Gastrocnemius medialis (tissue), 4 donors: ENCODE measurements around the gene JADE2. TPM values are rescaled to one million over a fixed set of nuclear protein-coding genes. Genes with fewer than 3 reads are reported as not detected.

ENCODE experiments used
- ATAC-seq, 2 donors: fragments of 150-250 bp; one replicate each; pipeline ENCODE4 v1.9.1; 2016
- DNase-seq, 2 donors: peaks; one replicate each; pipeline ENCODE4 v3.0.0-alpha.2; 2019
- H3K27ac ChIP-seq, 4 donors: fragments of 200-600 bp; sonication (generic); 1 replicate in 1 of 4; 2 replicates in 3 of 4; pipeline ENCODE4 v1.5.1; 2016 to 2018; ENCODE audit warnings: mild to moderate bottlenecking in 2 of 4, moderate library complexity in 1 of 4
- H3K27me3 ChIP-seq, 3 donors: fragments of 200-600 bp; sonication (generic) in 2 of 3; 1 replicate in 1 of 3; 2 replicates in 2 of 3; pipeline versions ENCODE4 v1.5.1 to v1.6.0; 2016 to 2019; ENCODE audit warnings: mild to moderate bottlenecking in 1 of 3, moderate library complexity in 1 of 3
- H3K36me3 ChIP-seq, 2 donors: fragments of 200-600 bp; sonication (generic) in 1 of 2; one replicate each; pipeline ENCODE4 v1.5.1; 2017 to 2018
- H3K4me1 ChIP-seq, 2 donors: fragments of 200-600 bp; sonication (generic) in 1 of 2; one replicate each; pipeline ENCODE4 v1.5.1; 2016 to 2017; ENCODE audit warnings: mild to moderate bottlenecking in 2 of 2
- H3K4me3 ChIP-seq, 4 donors: fragments of 200-600 bp; sonication (generic) in 3 of 4; 1 replicate in 1 of 4; 2 replicates in 3 of 4; pipeline ENCODE4 v1.5.1; 2016 to 2019; ENCODE audit warnings: mild to moderate bottlenecking in 2 of 4
- H3K9me3 ChIP-seq, 3 donors: fragments of 200-600 bp; sonication (generic) in 2 of 3; 1 replicate in 1 of 3; 2 replicates in 2 of 3; pipeline ENCODE4 v1.5.1; 2016 to 2019
- CTCF ChIP-seq, 5 experiments: fragments of 450-650 bp in 3 of 5; fragments of 200-600 bp in 2 of 5; sonication (generic) in 2 of 5; IDR thresholded peaks in 4 of 5; conservative IDR thresholded peaks in 1 of 5; 1 replicate in 4 of 5; 2 replicates in 1 of 5; pipeline ENCODE4 v1.5.1; 2016 to 2019; ENCODE audit warnings: antibody characterized with exemption in 5 of 5, mild to moderate bottlenecking in 3 of 5, moderate library complexity in 3 of 5
- POLR2A ChIP-seq, 2 donors: fragments of 450-650 bp; IDR thresholded peaks; one replicate each; pipeline ENCODE4 v1.6.1; 2017; ENCODE audit warnings: antibody characterized with exemption in 2 of 2, mild to moderate bottlenecking in 2 of 2, moderate library complexity in 2 of 2
- in situ Hi-C, 4 donors: fragments of 200-750 bp; cut with MboI; loops; one replicate each; pipeline versions ENCODE4 v1.15.0 to v1.8.0; 2017; ENCODE audit warnings: low sequenced_read_pairs in 4 of 4
- intact Hi-C: fragments of 100-400 bp; cut with DNase I; formaldehyde crosslinking; loops from one replicate; pipeline ENCODE4 v1.15.1; 2023; ENCODE audit warnings: low total_unique reads
- total RNA-seq, 4 donors: library from RNA; depleted of rRNA; stranded (reverse); fragments of >200 nt; gene quantifications; one replicate each; pipeline versions ENCODE4 v1.1.0 to v1.2.3, GENCODE V29; 2016

The JADE2 gene
- total RNA-seq, 4 donors from 2014 or later = 17.3 to 44.5 (median 19.8) TPM

- Histone ChIP-seq H3K4me1 (peaks cover 32 to 43% of the 10 kb centered on the region in 2 donors), H3K27me3 (no peaks in the 10 kb centered on the region), H3K27ac (peak overlapping the region; percentile 51 to 80 (median 74)), H3K9me3 (no peaks in the 10 kb centered on the region), H3K4me3 (no peak overlapping the region), H3K36me3 (peaks cover 0 to 17% of the 10 kb centered on the region in 2 donors)
- ATAC-seq = no peak
- in situ Hi-C loops = loop anchor here (5.0 to 25.0 kb wide), 4 partner anchors 55 to 395 kb away; partner anchors contain the start of genes SKP1 (in 3 of the 4), JADE2 (in 1 of the 4) and UBE2B (in 1 of the 4)
- TF ChIP-seq CTCF (IDR thresholded peaks at IDR 0.05 in 4 of 5, conservative IDR thresholded peaks at IDR 0.05 in 1 of 5) = no peak
- no peak for TF ChIP-seq POLR2A (IDR thresholded peaks at IDR 0.05)
- intact Hi-C loops = loop anchor here (5.0 kb wide), 3 partner anchors 145 to 405 kb away; partner anchors contain the start of genes CDKN2AIPNL and SKP1
- peak in 1 of 2 donors; percentile 8 for DNase-seq
Observed at GRCh38 chr5:134582281-134582680, 56.8 kb downstream of the JADE2 start.

GRCh38 chr5:134582941-134583340 lies 57.5 kb downstream of the JADE2 start:
- no peaks in the 10 kb centered on the region for H3K27me3 ChIP-seq
- H3K27ac ChIP-seq = no peak overlapping the region
- H3K4me1 ChIP-seq = peaks cover 29 to 43% of the 10 kb centered on the region in 2 donors
- peaks cover 0 to 17% of the 10 kb centered on the region in 2 donors for H3K36me3 ChIP-seq
- no peak for ATAC-seq
- DNase-seq = peak in 1 of 2 donors; percentile 4
- TF ChIP-seq CTCF (IDR thresholded peaks at IDR 0.05 in 4 of 5, conservative IDR thresholded peaks at IDR 0.05 in 1 of 5) (no peak), POLR2A (IDR thresholded peaks at IDR 0.05) (no peak)
- in situ Hi-C loops (loop anchor here (5.0 to 25.0 kb wide), 4 partner anchors 56 to 396 kb away; partner anchors contain the start of genes SKP1 (in 3 of the 4), JADE2 (in 1 of the 4) and UBE2B (in 1 of the 4)), intact Hi-C loops (loop anchor here (5.0 kb wide), 3 partner anchors 146 to 406 kb away; partner anchors contain the start of genes CDKN2AIPNL and SKP1)
- H3K9me3 ChIP-seq = no peaks in the 10 kb centered on the region
- no peak overlapping the region for H3K4me3 ChIP-seq

- ATAC-seq = no peak
- no peak for TF ChIP-seq CTCF (IDR thresholded peaks at IDR 0.05 in 4 of 5, conservative IDR thresholded peaks at IDR 0.05 in 1 of 5)
- no peak for TF ChIP-seq POLR2A (IDR thresholded peaks at IDR 0.05)
- no peaks in the 10 kb centered on the region for H3K9me3 ChIP-seq
- no peak overlapping the region for H3K4me3 ChIP-seq
- peaks cover 36 to 52% of the 10 kb centered on the region in 2 donors for H3K4me1 ChIP-seq
- intact Hi-C loops = loop anchor here (5.0 kb wide), 3 partner anchors 146 to 406 kb away; partner anchors contain the start of genes CDKN2AIPNL and SKP1
- H3K27me3 ChIP-seq = no peaks in the 10 kb centered on the region
- no peak overlapping the region for H3K27ac ChIP-seq
- peaks cover 0 to 11% of the 10 kb centered on the region in 2 donors for H3K36me3 ChIP-seq
- in situ Hi-C loops = loop anchor here (5.0 to 25.0 kb wide), 4 partner anchors 56 to 396 kb away; partner anchors contain the start of genes SKP1 (in 3 of the 4), JADE2 (in 1 of the 4) and UBE2B (in 1 of the 4)
- no peak for DNase-seq
Observed at GRCh38 chr5:134583766-134584165, 58.3 kb downstream of the JADE2 start.

GRCh38 chr5:134584662-134585061 lies 59.2 kb downstream of the JADE2 start:
- Histone ChIP-seq H3K9me3 (no peaks in the 10 kb centered on the region), H3K27me3 (no peaks in the 10 kb centered on the region), H3K27ac (no peak overlapping the region), H3K4me1 (peaks cover 37 to 53% of the 10 kb centered on the region in 2 donors), H3K36me3 (peaks cover 0 to 2% of the 10 kb centered on the region in 2 donors), H3K4me3 (no peak overlapping the region)
- no peak for ATAC-seq
- TF ChIP-seq CTCF (IDR thresholded peaks at IDR 0.05 in 4 of 5, conservative IDR thresholded peaks at IDR 0.05 in 1 of 5) (no peak), POLR2A (IDR thresholded peaks at IDR 0.05) (no peak)
- peak in 1 of 2 donors; percentile 6 for DNase-seq
- intact Hi-C loops = loop anchor here (5.0 kb wide), 3 partner anchors 147 to 407 kb away; partner anchors contain the start of genes CDKN2AIPNL and SKP1
- in situ Hi-C loops = loop anchor here (5.0 to 25.0 kb wide), 5 partner anchors 57 to 397 kb away; partner anchors contain the start of genes SKP1 (in 3 of the 4), JADE2 (in 1 of the 4) and UBE2B (in 1 of the 4)
